HG02571 (cell line): Measurements from ENCODE around the gene KRT33B.
"Not testable (repeated sequence)": the region's sequence is repeated elsewhere in the genome, so short reads cannot be mapped to it uniquely, and the experiment has no call there.

Source experiments
- ATAC-seq: cut with Tn5 transposase; IDR thresholded peaks from one replicate; pipeline ENCODE4 v1.9.1; 2021; ENCODE audit warnings: mild to moderate bottlenecking, moderate library complexity; ENCODE audit not compliant: unreplicated experiment

Gene KRT33B

GRCh38 chr17:41369713-41370112 is at the start of gene KRT33B:
Gene KRT33B, minus strand, starts transcription at chr17:41369813. Its CDS starts 63 bp downstream, at chr17:41369750.
- ATAC-seq = no peak

GRCh38 chr17:41418116-41418860 is 48.7 kb upstream of the KRT33B start:
- ATAC-seq = no peak

DNA sequence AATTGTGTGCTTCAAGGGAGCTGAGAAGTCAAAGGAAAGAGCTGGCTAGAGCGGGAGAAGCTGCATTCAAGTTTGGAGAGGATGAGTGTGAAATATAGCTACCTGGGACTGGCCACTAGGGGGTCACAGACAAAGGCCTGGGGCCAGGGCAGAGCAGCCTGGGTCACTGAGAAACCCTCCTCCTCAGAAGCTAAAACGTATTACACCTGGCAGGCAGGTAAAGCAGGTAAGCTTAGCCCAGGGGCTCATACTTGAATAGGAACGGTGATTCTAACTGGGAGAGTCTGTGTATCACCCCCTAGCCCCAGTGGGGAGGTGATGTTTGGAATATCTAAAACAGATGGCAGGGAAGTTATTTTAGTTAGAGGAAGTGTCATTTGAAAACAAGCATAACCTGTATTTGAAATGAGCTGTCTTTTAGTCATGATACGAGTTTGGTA is 48.0 kb upstream of the KRT33B start:
- ATAC-seq = no peak

GRCh38 chr17:41417127-41417526 is 47.5 kb upstream of the KRT33B start:
- no peak for ATAC-seq

- no peak for ATAC-seq
Observed at GRCh38 chr17:41416479-41416878, 46.9 kb upstream of the KRT33B start.

DNA sequence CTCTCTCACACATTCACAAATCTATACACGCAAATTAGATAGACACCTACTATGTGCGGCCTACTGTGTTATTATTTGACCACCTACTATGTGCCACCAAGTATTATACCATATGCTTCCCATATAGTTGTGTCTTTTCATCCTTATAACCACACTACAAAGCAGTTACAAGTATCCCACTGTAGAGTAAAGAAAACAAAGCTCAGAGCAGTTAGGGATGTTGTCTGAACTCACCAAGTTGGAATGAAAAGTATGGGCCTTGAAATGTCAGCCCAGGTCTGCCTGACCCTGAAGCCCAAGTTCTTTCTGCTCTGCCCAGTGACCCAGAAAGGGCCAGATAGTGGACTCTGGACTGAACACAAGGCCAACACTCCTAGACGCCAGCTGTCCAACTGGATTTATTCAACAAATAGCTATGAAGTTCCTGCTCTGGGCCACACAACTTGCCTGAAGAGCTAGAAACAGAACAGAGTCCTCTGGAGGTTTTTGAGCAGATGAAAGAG is 46.3 kb upstream of the KRT33B start:
- ATAC-seq = no peak

- no peak for ATAC-seq
Observed at GRCh38 chr17:41415411-41415810, 45.8 kb upstream of the KRT33B start.

- no peak for ATAC-seq
Observed at GRCh38 chr17:41413982-41414381, 44.4 kb upstream of the KRT33B start.

GRCh38 chr17:41413353-41413957 is 43.8 kb upstream of the KRT33B start:
- no peak for ATAC-seq

GRCh38 chr17:41411072-41411840 is 41.6 kb upstream of the KRT33B start:
- ATAC-seq = no peak

GRCh38 chr17:41407226-41407625 is 37.6 kb upstream of the KRT33B start:
- no peak for ATAC-seq

- ATAC-seq = no peak
Observed at GRCh38 chr17:41406205-41406604, 36.6 kb upstream of the KRT33B start.

GRCh38 chr17:41404024-41404671 is 34.5 kb upstream of the KRT33B start:
- ATAC-seq = no peak

- no peak for ATAC-seq
Observed at GRCh38 chr17:41403404-41404023, 33.9 kb upstream of the KRT33B start.

- ATAC-seq = no peak
Observed at GRCh38 chr17:41402161-41402560, 32.5 kb upstream of the KRT33B start.

GRCh38 chr17:41396996-41397660 is 27.5 kb upstream of the KRT33B start, which contains the start of gene KRT31:
Gene KRT31, minus strand, starts transcription at chr17:41397608. Its CDS starts 69 bp downstream, at chr17:41397539.
- no peak for ATAC-seq

- no peak for ATAC-seq
Observed at GRCh38 chr17:41396340-41396739, 26.7 kb upstream of the KRT33B start.

DNA sequence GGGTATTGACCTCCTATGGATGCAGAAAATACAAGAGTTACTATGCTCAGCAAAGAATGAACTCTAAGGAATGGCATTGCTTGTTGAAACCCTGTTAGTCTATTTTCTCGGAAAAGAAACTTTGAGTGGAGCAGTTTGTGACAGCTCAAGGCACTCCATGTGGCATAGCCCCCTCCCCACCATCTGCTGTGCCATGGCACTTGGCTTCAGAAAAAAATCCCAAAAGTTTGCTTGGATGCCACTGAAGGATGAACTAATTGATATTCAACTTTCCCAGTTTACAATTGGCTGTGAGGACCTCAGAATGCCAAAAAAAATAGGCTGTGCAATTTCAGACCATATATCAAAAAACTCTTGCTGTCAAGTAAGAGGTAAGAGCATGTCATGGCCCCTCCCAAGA is 26.0 kb upstream of the KRT33B start:
- no peak for ATAC-seq

GRCh38 chr17:41395044-41395443 is 25.4 kb upstream of the KRT33B start:
- ATAC-seq = not testable (repeated sequence)
